Measurements from ENCODE around the gene SEMA3A. TPM values are rescaled to one million over a fixed set of nuclear protein-coding genes. Genes with fewer than 3 reads are reported as not detected.

SEMA3A gene
- total RNA-seq, 2 donors from 2014 or later, result 6.8 to 8.8 TPM

DNA sequence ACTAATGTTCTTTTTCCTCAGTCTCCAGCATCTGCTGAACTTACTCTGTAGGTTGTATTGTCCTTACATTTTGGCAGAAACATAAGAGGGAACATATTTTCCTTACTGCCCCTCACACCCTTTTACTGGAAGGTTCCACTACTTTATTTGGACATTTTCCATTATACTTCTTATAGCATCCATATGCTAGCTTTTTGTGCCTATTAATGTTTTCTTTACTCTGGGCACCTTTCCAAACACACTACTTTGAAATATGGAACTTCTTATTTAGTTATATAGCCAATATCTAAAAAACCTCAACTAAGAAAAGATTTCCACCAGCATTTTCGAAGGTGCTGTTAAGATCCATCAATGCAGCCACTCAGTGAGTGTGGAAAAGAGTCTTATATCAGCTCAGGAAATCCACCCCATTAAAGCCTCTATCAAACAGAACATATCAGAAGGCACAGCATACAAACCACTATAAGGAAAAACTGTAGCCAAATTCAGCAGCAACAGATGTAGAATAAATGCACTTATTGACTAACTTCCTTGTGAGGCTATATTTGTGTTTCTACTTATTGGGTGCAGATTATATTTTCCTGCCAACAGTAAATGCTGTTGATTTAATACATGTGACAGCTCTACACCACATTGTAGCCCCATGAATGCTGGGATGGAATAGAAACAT, 273.2 kb downstream of the SEMA3A start:
- DNase-seq, result no peak
- intact Hi-C loops (cut with DNase I), result no loop called here
- no peak for ATAC-seq

DNA sequence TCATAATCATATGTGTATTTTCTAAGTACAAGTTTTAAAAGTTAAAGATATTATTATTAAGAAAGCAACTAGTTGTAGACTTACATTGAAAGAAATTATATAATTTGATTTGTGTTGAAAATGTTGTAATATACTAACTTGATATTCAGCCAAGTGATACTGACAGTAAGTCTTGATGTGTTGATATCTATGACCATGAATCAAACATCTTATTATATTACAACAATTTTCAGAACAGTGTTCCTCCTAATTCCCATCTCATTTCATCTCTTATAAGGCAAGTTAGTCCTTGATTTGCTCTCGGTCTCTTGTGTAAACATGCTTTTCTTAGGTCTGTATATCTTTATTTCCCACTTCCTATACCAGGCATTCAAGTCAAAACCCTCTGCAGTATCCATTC, 276.4 kb downstream of the SEMA3A start:
- DNase-seq (no peak), ATAC-seq (no peak)
- intact Hi-C loops (cut with DNase I), result no loop called here

DNA sequence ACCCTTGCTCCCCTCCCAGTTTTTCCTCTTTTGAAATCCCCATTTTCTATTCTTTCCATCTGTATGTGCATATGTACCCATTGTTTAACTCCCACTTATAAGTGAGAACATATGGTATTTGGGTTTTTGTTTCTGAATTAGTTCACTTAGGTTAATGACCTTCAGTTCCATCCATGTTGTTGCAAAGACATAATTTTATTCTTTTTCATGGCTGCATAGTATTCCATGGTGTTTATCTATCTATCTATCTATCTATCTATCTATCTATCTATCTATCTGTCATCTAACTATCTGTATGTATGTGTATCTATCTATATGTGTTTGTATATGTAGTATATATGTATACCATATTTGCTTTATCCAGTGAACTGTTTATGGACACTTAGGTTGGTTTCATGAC, 281.4 kb downstream of the SEMA3A start:
- DNase-seq, result no peak
- intact Hi-C loops (cut with DNase I), result no loop called here
- ATAC-seq, result no peak

DNA sequence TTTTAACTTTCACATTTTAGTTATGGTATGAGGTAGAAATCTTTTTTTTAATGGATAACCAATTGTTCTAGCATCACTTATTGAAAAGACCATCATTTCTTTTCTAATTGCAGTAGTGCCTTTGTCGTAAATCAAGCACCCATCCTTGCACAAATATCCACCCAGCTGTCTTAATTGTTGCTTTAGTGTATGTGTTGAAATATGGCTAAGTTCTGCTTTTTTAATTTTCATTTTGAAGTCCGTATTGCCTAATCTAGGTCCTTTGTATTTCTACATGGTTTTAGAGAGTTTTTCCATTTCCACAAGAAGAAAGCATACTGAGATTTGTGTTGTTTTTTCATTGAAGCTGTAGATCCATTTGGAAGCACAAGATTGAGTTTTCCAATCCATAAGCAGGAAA, 286.1 kb downstream of the SEMA3A start:
- DNase-seq (no peak), ATAC-seq (no peak)
- intact Hi-C loops (cut with DNase I), result no loop called here
